ENCODE results near the gene LPP.

The LPP gene

GRCh38 chr3:188888321-188889053, 734.5 kb downstream of the LPP start:
- ChIA-PET CTCF (no interaction called here), POLR2A (no interaction called here)
- DNase-seq (ENCODE audit: extremely low spot score): no peak
- TF ChIP-seq CTCF (IDR thresholded peaks at IDR 0.05; ENCODE audit: control extremely low read depth, extremely low read depth, low read depth, missing control alignments): no peak

DNA sequence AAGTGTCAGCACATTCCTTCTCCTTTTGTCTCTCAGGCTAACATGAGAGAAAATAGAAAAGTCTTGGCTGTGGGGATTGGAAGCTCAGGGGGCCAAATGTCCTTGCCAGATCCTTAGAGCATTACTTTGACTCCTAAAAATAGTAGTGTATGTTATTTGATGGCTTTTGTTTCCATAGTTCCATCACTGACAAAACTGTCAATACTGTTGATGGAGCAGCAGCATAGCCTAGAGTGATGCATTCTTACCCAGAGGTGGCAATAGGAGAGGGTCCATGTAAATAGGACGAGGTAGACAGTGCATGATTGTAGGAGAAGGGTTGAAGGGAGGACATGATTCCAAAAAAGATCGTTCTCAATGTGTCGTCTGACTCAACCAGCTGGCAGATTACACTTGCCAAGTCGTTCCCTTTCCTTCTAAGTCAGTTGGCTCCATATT, 735.1 kb downstream of the LPP start:
- ChIA-PET CTCF (no interaction called here), POLR2A (no interaction called here)
- DNase-seq (ENCODE audit: extremely low spot score): no peak
- TF ChIP-seq CTCF (IDR thresholded peaks at IDR 0.05; ENCODE audit: control extremely low read depth, extremely low read depth, low read depth, missing control alignments): no peak

DNA sequence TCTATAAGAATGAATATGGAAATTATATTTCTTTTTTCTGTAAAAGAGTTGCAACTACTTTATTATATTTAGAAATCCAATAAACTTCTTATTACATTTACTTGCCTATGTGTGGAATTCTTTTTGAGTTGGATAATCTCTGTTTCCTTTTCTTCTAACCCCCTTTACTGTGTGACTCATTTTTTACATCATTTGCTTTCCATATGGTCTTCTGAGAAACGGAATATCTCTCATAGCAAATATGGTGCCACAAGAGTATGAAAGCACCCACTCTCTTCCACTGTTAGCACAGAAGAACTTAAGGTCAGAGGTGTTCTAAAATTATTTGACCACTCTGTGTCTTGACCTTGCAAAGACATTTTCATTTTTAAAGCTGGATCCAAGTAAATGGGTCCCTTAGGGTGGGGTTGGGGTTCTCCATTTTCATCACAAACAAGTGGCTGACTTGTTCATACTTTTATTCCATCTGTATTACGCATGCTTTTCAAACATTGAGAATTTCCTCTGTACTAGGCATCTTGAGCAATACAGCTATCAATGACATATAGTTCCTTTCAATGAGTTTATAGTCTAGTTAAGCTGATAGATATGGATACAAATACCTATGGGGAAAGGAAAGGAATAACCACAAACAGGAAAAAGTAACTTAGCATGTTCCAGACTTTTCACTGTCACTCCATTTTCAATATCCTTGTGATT, 736.8 kb downstream of the LPP start:
- CTCF ChIA-PET: no interaction called here
- TF ChIP-seq CTCF (IDR thresholded peaks at IDR 0.05; ENCODE audit: control extremely low read depth, extremely low read depth, low read depth, missing control alignments): no peak
- DNase-seq (ENCODE audit: extremely low spot score): no peak
- POLR2A ChIA-PET: no interaction called here

DNA sequence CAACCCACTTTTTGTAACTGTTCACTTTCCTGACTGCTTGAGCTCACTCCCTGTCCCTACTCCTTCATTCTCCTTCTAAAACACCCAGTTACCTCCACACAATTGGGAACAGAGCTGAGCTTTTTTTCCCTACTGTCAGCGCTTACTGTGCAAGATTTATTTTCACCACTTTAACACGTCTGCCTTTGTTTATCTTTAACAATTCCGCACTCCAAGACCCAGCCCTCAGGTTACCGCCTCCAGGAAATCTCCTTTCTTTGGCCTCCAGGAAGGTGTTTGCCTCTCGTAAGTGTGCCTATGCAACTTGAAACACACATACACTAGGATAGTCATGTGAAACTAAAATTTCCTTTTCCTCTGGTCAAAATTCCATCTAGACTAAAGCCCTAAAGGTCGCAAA, 745.9 kb downstream of the LPP start:
- ChIA-PET CTCF (no interaction called here), POLR2A (no interaction called here)
- TF ChIP-seq CTCF (IDR thresholded peaks at IDR 0.05; ENCODE audit: control extremely low read depth, extremely low read depth, low read depth, missing control alignments): no peak
- no peak for DNase-seq (ENCODE audit: extremely low spot score)

DNA sequence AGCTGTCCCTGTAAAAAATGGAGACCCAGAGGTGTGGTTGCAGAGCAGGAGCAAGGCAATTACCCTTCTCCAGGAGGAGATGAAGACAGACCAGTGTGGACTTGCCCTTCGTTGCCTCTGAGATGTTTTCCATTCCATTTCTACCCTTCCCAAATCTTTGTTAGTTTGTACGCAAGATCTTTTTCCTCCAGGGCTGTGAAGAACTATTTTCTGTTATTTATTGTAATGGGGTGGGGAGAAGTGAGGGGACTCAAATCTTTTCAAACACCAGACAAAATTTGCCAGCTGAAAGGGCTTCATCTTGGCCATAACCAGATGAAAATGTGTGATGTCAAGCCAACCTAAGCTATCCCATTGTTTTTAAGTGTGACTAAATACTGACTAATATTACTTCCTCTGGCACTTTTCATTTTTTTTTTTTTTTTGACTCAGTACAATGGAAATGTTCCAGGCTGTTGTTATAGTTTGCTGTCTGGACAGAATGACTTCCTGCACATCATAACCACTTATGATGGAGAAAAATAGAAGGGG, 746.5 kb downstream of the LPP start:
- ChIA-PET POLR2A (no interaction called here), CTCF (interaction anchor here (1.4 to 1.7 kb wide), 2 partner anchors 11 to 20 kb away, joined by 3 to 4 read pairs; no protein-coding TSS in a partner anchor)
- TF ChIP-seq CTCF (IDR thresholded peaks at IDR 0.05; ENCODE audit: control extremely low read depth, extremely low read depth, low read depth, missing control alignments): no peak
- DNase-seq (ENCODE audit: extremely low spot score): no peak

- ChIA-PET POLR2A (no interaction called here), CTCF (interaction anchor here (1.4 to 1.7 kb wide), 2 partner anchors 11 to 21 kb away, joined by 3 to 4 read pairs; no protein-coding TSS in a partner anchor)
- DNase-seq (ENCODE audit: extremely low spot score): no peak
- no peak for TF ChIP-seq CTCF (IDR thresholded peaks at IDR 0.05; ENCODE audit: control extremely low read depth, extremely low read depth, low read depth, missing control alignments)
Measured at GRCh38 chr3:188901126-188901525, 747.2 kb downstream of the LPP start.
